NCI-H526 (cell line): ENCODE measurements around the gene CDADC1.
A peak's percentile ranks its signal among the peaks of the same experiment; 100 is the strongest.
"Not testable (repeated sequence)": the region's sequence is repeated elsewhere in the genome, so short reads cannot be mapped to it uniquely, and the experiment has no call there.

Experiments used
- DNase-seq, 2 experiments: peaks; one replicate each; lab custom pipeline; 2025; lab: John Stamatoyannopoulos, UW

Gene CDADC1

GRCh38 chr13:49315036-49315565 lies 67.4 kb downstream of the CDADC1 start:
- no peak for DNase-seq

GRCh38 chr13:49315756-49316482 lies 68.2 kb downstream of the CDADC1 start:
- no peak for DNase-seq

GRCh38 chr13:49319551-49319950 lies 71.8 kb downstream of the CDADC1 start:
- no peak for DNase-seq

GRCh38 chr13:49319951-49320350 lies 72.2 kb downstream of the CDADC1 start:
- DNase-seq = no peak

GRCh38 chr13:49320975-49321374 lies 73.2 kb downstream of the CDADC1 start:
- no peak for DNase-seq

GRCh38 chr13:49322702-49323101 lies 75.0 kb downstream of the CDADC1 start:
- no peak for DNase-seq

- no peak for DNase-seq
Measured at GRCh38 chr13:49323344-49323743, 75.6 kb downstream of the CDADC1 start.

- no peak for DNase-seq
Measured at GRCh38 chr13:49326222-49326917, 78.6 kb downstream of the CDADC1 start.

GRCh38 chr13:49327145-49327544 lies 79.4 kb downstream of the CDADC1 start:
- not testable (repeated sequence) for DNase-seq

- no peak for DNase-seq
Measured at GRCh38 chr13:49329831-49330545, 82.3 kb downstream of the CDADC1 start.

GRCh38 chr13:49330546-49330864 lies 82.8 kb downstream of the CDADC1 start:
- DNase-seq = no peak

- DNase-seq = no peak
Measured at GRCh38 chr13:49336655-49337054, 88.9 kb downstream of the CDADC1 start.

GRCh38 chr13:49340161-49340560 lies 92.4 kb downstream of the CDADC1 start:
- peak; percentile 86 to 88 for DNase-seq

- no peak for DNase-seq
Measured at GRCh38 chr13:49341517-49341916, 93.8 kb downstream of the CDADC1 start.

- no peak for DNase-seq
Measured at GRCh38 chr13:49341941-49342340, 94.2 kb downstream of the CDADC1 start.

GRCh38 chr13:49342454-49342853 lies 94.7 kb downstream of the CDADC1 start:
- DNase-seq = no peak
